ENCODE data around the gene GAS2L2. TPM values are rescaled to one million over a fixed set of nuclear protein-coding genes. Genes with fewer than 3 reads are reported as not detected.

Gene GAS2L2
- total RNA-seq, 1 donor from 2014 or later: not detected

DNA sequence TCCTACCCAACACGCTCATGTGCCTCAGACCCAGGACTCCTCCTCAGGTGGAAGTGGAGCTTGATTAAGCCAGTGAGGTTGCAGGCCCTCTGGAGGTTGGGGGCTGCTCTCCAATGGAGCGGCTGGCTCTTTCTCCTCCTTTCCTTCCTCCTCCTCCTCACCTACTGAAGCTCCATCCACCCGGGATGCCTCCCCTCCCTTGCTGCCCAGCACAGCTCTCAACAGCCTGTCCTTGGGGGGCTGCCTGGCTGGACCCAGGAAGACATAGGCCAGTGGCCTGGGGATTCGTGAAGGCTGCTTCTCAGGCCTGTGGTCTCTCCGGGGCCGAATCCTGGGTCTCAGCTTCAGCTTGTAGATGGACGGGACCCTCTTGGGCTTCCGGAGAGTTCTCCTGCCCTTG, 8.2 kb downstream of the GAS2L2 start:
- no peaks in the 10 kb centered on the region for H3K36me3 Mint-ChIP-seq (ENCODE audit: low read depth)
- DNase-seq (no peak), ATAC-seq (ENCODE audit: low read depth) (no peak)
- intact Hi-C loops (cut with micrococcal nuclease): loop anchor here (10.0 kb wide), 1 partner anchor 1200 kb away; no protein-coding TSS in a partner anchor
- no peak overlapping the region for H3K27ac Mint-ChIP-seq
- H3K4me3 Mint-ChIP-seq: no peak overlapping the region
- no peaks in the 10 kb centered on the region for H3K9me3 Mint-ChIP-seq
- peaks cover 7% of the 10 kb centered on the region for H3K4me1 Mint-ChIP-seq
- TF ChIP-seq CTCF (IDR thresholded peaks at IDR 0.05): no peak
- CTCF ChIA-PET: interaction anchor here (1.2 kb wide), 1 partner anchor 19 kb away, joined by 4 read pairs; no protein-coding TSS in a partner anchor
- POLR2A ChIA-PET: no interaction called here
- peaks cover 40% of the 10 kb centered on the region for H3K27me3 Mint-ChIP-seq

- no peak for ATAC-seq (ENCODE audit: low read depth)
- DNase-seq: no peak
- no peak overlapping the region for H3K27ac Mint-ChIP-seq
- ChIA-PET CTCF (interaction anchor here (1.2 kb wide), 1 partner anchor 20 kb away, joined by 4 read pairs; no protein-coding TSS in a partner anchor), POLR2A (no interaction called here)
- peaks cover 5% of the 10 kb centered on the region for H3K4me1 Mint-ChIP-seq
- TF ChIP-seq CTCF (IDR thresholded peaks at IDR 0.05): no peak
- H3K36me3 Mint-ChIP-seq (ENCODE audit: low read depth): no peaks in the 10 kb centered on the region
- no peaks in the 10 kb centered on the region for H3K9me3 Mint-ChIP-seq
- peaks cover 34% of the 10 kb centered on the region for H3K27me3 Mint-ChIP-seq
- H3K4me3 Mint-ChIP-seq: no peak overlapping the region
- intact Hi-C loops (cut with micrococcal nuclease): loop anchor here (10.0 kb wide), 1 partner anchor 1199 kb away; no protein-coding TSS in a partner anchor
Observed at GRCh38 chr17:35743626-35744328, 9.3 kb downstream of the GAS2L2 start.

DNA sequence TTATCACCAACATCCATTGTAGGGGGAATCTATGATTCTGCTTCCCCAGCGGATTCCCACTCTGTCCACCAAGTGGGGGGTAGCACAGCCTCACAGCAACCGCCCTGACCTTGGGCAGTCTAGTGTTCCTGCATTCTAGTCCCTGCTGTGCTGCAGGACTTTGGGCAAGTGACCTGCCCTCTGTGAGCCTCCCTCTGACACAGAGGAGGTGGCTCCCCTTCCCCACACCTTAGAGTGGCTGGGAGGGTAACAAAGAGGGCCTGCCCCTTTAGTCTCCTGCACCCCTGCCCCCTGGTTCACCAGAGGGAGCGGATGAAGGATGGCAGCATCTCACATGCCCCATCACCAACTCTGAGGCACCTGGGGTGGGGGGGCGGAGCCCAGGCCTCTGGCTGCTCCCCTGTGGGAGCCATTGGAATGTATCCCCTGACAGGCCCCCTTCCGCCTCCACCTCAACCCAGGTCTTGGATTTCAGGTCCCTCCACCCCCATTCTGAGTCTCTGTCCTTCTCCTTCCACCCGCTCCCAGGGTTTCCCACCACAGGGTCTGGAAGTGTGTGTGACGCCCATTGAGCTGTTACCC, 10.1 kb downstream of the GAS2L2 start:
- Mint-ChIP-seq H3K4me3 (no peak overlapping the region), H3K27ac (no peak overlapping the region), H3K4me1 (peaks cover 5% of the 10 kb centered on the region), H3K27me3 (peaks cover 30% of the 10 kb centered on the region), H3K36me3 (ENCODE audit: low read depth) (no peaks in the 10 kb centered on the region), H3K9me3 (no peaks in the 10 kb centered on the region)
- no peak for TF ChIP-seq CTCF (IDR thresholded peaks at IDR 0.05)
- no peak for ATAC-seq (ENCODE audit: low read depth)
- ChIA-PET CTCF (no interaction called here), POLR2A (no interaction called here)
- DNase-seq: no peak
- intact Hi-C loops (cut with micrococcal nuclease): loop anchor here (10.0 kb wide), 1 partner anchor 1198 kb away; no protein-coding TSS in a partner anchor

DNA sequence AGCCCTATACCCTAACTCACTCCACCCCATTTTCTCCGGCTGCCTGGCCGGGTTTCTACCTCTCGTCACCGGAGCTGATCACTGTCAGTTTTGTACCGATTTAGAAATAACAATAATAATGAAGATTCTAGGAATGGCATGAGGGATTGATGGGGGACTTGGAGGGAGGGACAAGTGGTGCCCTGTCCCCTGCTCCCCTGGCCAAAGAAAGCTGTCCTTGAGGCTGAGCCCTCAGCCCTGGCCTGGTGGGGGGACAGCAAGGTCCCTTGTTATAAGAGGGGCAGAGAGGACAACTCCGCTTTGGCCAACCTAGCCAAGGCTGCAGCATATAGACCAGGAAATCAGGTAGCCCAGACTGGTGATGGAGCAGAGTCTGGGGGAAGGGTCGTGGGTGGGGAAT, 10.5 kb downstream of the GAS2L2 start:
- no peak overlapping the region for H3K4me3 Mint-ChIP-seq
- ChIA-PET POLR2A (no interaction called here), CTCF (no interaction called here)
- H3K27me3 Mint-ChIP-seq: peaks cover 29% of the 10 kb centered on the region
- no peak for TF ChIP-seq CTCF (IDR thresholded peaks at IDR 0.05)
- ATAC-seq (ENCODE audit: low read depth) (no peak), DNase-seq (no peak)
- intact Hi-C loops (cut with micrococcal nuclease): loop anchor here (10.0 kb wide), 1 partner anchor 1198 kb away; no protein-coding TSS in a partner anchor
- H3K4me1 Mint-ChIP-seq: peaks cover 5% of the 10 kb centered on the region
- H3K27ac Mint-ChIP-seq: no peak overlapping the region
- H3K36me3 Mint-ChIP-seq (ENCODE audit: low read depth): no peaks in the 10 kb centered on the region
- H3K9me3 Mint-ChIP-seq: no peaks in the 10 kb centered on the region
